Measurements from ENCODE around the gene NMUR2.

NMUR2 gene

GRCh38 chr5:152405145-152405544 is at the start of gene NMUR2:
Gene NMUR2 (minus strand): TSS chr5:152405279. CDS start chr5:152405113, 166 bp downstream.
- no peak for TF ChIP-seq CTCF (IDR thresholded peaks at IDR 0.05; ENCODE audit: low read depth, low read length, missing control alignments)
- no peak for DNase-seq (ENCODE audit: extremely low read depth, low read depth)
- no peak within 1 kb of the TSS for H3K4me3 ChIP-seq (replicated peaks; ENCODE audit: low read depth, low read length)

- TF ChIP-seq CTCF (IDR thresholded peaks at IDR 0.05; ENCODE audit: low read depth, low read length, missing control alignments) = no peak
- DNase-seq (ENCODE audit: extremely low read depth, low read depth) = no peak
Measured at GRCh38 chr5:152443935-152444334, 38.9 kb upstream of the NMUR2 start.

GRCh38 chr5:152439791-152440190 is 34.7 kb upstream of the NMUR2 start:
- DNase-seq (ENCODE audit: extremely low read depth, low read depth) = no peak
- no peak overlapping the region for H3K4me3 ChIP-seq (replicated peaks; ENCODE audit: low read depth, low read length)
- no peak for TF ChIP-seq CTCF (IDR thresholded peaks at IDR 0.05; ENCODE audit: low read depth, low read length, missing control alignments)

More at GRCh38 chr5:152443935-152444334, 38.9 kb upstream of the NMUR2 start:
- no peak overlapping the region for H3K4me3 ChIP-seq (replicated peaks; ENCODE audit: low read depth, low read length)

GRCh38 chr5:152437866-152438265 is 32.8 kb upstream of the NMUR2 start:
- no peak for TF ChIP-seq CTCF (IDR thresholded peaks at IDR 0.05; ENCODE audit: low read depth, low read length, missing control alignments)
- no peak for DNase-seq (ENCODE audit: extremely low read depth, low read depth)
- no peak overlapping the region for H3K4me3 ChIP-seq (replicated peaks; ENCODE audit: low read depth, low read length)

GRCh38 chr5:152427721-152428120 is 22.6 kb upstream of the NMUR2 start:
- DNase-seq (ENCODE audit: extremely low read depth, low read depth) = no peak
- no peak overlapping the region for H3K4me3 ChIP-seq (replicated peaks; ENCODE audit: low read depth, low read length)

GRCh38 chr5:152425083-152425482 is 20.0 kb upstream of the NMUR2 start:
- DNase-seq (ENCODE audit: extremely low read depth, low read depth) = no peak
- H3K4me3 ChIP-seq (replicated peaks; ENCODE audit: low read depth, low read length) = no peak overlapping the region
- no peak for TF ChIP-seq CTCF (IDR thresholded peaks at IDR 0.05; ENCODE audit: low read depth, low read length, missing control alignments)

More at GRCh38 chr5:152427721-152428120, 22.6 kb upstream of the NMUR2 start:
- no peak for TF ChIP-seq CTCF (IDR thresholded peaks at IDR 0.05; ENCODE audit: low read depth, low read length, missing control alignments)

GRCh38 chr5:152424501-152424900 is 19.4 kb upstream of the NMUR2 start:
- no peak for DNase-seq (ENCODE audit: extremely low read depth, low read depth)
- no peak for TF ChIP-seq CTCF (IDR thresholded peaks at IDR 0.05; ENCODE audit: low read depth, low read length, missing control alignments)
- no peak overlapping the region for H3K4me3 ChIP-seq (replicated peaks; ENCODE audit: low read depth, low read length)

Data from HFF-Myc (cell line).